A172 (cell line): ENCODE measurements around the gene SUFU. TPM values are rescaled to one million over a fixed set of nuclear protein-coding genes. Genes with fewer than 3 reads are reported as not detected.
"Not testable (repeated sequence)": the region's sequence is repeated elsewhere in the genome, so short reads cannot be mapped to it uniquely, and the experiment has no call there.

Experiments used
- DNase-seq: peaks from one replicate; pipeline ENCODE4 v3.0.0-alpha.2; 2015; ENCODE audit warnings: low spot score
- total RNA-seq: library from RNA; depleted of rRNA; stranded (reverse); fragments of >200 nt; shearing (Covaris generic); gene quantifications from 2 replicates; pipeline ENCODE4 v1.2.3, GENCODE V29; 2014; rRNA removed

SUFU gene
- total RNA-seq = 3.7 and 4.9 TPM in 2 replicates

GRCh38 chr10:102503264-102504178 lies at the start of gene SUFU:
TSS of gene SUFU (plus strand) at chr10:102503972. CDS start at chr10:102504153, 181 bp downstream.
- peak; percentile 96 for DNase-seq

GRCh38 chr10:102454662-102455487 lies 48.9 kb upstream of the SUFU start:
- not testable (repeated sequence) for DNase-seq

- peak; percentile 91 for DNase-seq
Observed at GRCh38 chr10:102455893-102456471, 47.8 kb upstream of the SUFU start.

DNA sequence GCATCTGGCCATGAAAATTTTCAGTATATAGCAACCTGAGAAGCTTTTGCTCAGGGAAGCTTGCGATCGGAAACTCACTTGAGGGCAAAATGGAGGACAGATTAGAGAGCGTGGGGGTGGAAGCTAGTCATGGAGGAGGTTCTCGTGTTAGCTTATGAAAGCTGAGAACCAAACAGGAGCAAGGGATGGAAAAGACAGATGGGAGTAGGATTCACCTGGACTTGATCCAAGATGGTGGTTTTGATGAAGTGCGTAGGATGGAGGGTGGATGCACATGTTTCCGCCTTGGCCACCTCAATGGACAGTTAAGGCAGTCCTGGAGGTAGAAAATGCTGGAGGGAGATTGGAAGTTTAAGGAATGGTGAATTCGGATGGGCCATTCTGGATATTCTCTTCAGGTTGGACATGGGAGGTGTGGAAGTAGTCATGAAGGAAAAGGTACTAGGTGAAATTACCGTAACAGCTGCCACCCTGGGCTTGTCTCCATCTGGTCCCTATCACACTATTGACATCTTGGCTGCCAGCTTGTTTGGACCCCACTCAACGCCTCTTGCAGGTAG lies 46.1 kb upstream of the SUFU start:
- no peak for DNase-seq

DNA sequence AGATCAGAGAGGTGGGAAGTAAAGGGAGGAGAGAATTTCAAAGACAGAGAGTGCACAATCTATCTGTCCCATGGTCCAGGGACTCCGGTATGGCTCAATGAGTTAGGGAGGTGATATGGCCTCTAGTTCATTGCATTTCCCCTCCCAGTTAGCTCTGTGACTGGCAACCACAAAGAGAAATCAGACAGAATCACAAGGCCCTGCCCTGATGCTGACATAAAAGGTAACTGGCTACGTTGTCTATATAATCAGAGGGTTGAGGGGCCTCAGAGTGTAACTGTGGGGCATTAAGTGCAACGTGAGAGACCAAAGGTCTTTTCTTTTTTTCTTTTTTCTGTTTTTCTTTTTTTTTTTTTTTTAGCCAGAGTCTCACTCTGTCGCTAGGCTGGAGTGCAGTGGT lies 45.1 kb upstream of the SUFU start:
- no peak for DNase-seq

DNA sequence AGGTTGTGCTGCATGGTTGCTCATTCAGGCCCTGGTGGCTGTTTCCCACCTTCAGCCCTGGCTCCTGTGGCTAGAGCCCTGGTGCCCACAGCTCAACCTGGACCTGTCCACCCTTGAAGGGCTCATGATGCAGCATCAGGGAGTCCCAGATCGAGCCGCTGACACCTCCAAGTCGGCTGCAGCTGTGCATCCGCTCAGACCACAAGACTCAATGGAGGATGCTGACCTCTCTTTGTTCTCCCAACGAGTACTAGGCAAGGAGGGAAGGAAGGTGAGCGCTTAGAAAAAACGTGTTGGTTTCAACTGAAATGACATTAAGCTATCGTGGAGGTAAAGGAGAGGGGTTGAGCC lies 43.0 kb upstream of the SUFU start:
- DNase-seq = no peak

DNA sequence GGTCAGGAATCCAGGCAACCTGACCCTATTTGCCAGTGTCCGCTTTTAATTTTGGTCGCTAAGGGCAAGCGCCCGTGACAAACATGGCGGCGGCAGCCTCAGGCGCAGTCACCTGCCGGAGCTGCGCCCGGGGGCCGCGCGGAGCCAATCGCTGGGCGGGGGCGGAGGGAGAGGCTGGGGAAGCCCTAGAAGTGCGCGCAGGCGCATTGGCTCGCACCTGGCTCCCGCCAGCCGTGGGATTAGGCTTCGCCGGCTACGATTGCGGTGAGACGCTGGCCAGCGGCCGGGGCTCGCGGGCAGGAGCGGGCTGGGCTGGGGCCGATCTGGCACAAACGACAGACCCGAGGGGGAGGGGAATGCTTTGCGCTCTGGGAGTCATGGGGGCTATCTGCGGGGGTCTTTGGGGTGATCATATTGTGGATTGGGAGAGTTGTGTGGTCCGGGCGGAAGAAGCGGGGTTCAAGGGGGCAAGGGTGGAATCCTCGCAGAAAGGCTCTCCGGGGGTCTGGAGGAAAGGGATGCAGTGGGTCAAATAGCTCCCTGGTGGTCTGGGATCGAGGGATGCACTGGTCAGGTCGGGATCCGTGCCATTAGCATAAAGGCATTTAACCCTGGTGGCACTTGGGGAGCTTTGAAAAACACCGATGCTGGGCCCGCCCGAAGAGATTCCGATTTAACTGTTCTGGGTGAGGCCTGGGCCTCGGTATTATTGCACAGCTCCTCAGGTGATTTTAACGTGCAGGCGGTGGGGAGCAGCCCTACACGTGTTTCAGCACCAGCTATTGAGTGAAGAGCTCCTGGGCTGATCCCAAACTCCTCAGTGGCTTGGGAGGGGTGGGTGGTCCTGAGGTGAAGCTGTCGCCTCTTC lies 42.4 kb upstream of the SUFU start:
- peak; percentile 82 for DNase-seq

DNA sequence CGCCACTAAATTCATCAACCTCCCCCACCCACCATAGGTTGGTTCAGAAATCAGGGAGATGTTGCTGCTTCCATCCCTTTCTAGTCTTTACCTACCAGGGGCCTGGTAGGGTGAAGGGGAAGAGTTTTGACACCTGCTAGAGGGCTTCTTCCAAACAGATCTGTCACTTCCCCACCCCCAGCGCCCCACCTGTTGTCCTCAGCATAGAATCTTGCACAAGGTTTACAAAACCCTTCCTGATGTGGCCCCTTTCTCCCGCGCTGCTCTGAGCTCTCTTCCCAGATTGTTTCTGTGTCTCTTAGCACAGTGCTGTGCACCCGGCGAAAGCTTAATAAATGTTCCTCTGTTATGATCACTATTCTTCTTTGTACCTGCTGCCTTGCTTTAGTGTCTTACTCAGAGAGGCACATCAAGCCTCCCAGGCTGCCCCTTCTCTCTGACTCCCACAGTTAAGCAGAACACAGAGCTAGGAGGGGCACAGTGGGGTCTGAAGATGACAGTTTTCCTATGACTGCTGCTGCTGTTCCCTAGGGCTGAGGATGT lies 41.2 kb upstream of the SUFU start:
- DNase-seq = no peak

GRCh38 chr10:102463983-102464382 lies 39.8 kb upstream of the SUFU start:
- no peak for DNase-seq

GRCh38 chr10:102465466-102465865 lies 38.3 kb upstream of the SUFU start:
- no peak for DNase-seq

GRCh38 chr10:102467318-102467717 lies 36.5 kb upstream of the SUFU start:
- DNase-seq = no peak

- no peak for DNase-seq
Observed at GRCh38 chr10:102467971-102468438, 35.8 kb upstream of the SUFU start.

- no peak for DNase-seq
Observed at GRCh38 chr10:102468683-102469082, 35.1 kb upstream of the SUFU start.

DNA sequence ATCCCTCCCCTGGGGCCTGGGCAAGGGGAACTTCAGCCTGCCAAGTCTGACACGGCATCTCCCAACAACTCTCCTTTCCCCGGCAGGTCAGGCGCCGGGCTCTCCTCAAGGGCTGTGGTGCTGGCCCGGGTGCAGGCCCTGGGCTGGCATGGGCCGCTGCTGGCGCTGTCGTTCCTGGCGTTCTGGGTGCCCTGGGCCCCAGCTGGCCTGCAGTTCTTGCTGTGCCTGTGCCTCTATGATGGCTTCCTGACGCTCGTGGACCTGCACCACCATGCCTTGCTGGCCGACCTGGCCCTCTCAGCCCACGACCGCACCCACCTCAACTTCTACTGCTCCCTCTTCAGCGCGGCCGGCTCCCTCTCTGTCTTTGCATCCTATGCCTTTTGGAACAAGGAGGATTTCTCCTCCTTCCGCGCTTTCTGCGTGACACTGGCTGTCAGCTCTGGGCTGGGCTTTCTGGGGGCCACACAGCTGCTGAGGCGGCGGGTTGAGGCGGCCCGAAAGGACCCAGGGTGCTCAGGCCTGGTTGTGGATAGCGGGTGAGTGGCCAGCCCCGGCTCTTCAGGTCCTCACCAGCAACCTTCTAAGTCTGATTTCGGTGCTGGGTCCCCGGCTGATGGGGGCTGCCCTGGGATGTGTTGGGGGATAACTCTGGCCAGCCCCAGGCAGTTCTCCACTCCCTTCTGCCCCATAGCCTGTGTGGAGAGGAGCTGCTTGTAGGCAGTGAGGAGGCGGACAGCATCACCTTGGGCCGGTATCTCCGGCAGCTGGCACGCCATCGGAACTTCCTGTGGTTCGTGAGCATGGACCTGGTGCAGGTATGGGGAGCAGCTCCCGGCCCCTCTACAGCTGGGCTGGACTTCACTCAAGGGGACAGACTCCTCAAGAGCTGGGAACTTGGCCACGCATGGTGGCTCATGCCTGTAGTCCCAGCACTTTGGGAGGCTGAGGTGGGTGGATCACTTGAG lies 32.9 kb upstream of the SUFU start:
- no peak for DNase-seq

DNA sequence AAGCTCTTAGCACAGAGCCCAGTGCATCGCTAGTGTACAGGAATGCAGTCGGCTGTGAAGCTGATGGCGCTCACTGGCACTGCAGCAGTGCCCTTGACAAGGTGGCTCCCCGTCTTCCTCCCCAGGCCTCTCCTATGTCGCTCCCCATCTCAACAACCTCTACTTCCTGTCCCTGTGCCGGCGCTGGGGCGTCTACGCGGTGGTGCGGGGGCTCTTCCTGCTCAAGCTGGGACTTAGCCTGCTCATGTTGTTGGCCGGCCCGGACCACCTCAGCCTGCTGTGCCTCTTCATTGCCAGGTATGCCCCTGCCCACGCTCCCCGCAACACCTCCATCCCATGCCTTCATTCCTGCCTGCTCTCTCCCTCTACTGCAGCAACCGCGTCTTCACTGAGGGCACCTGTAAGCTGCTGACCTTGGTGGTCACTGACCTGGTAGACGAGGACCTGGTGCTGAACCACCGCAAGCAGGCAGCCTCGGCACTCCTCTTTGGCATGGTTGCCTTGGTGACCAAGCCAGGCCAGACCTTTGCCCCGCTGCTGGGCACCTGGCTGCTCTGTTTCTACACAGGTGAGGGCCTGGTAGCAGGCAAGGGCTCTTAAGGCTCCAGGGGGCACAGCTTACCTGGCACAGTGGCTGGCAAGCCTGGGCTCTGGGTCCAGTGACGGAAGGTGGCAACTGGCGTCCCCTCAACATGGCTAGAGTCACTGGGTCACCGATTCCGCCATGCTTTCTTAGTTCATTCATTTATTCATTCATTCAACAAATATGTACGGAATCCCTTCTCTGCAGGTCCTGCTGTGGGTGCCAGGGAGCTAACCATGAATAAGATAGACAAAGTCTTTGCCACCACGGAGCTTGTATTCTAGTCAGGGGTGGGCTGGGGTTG lies 30.1 kb upstream of the SUFU start:
- no peak for DNase-seq

GRCh38 chr10:102475451-102476040 lies 28.2 kb upstream of the SUFU start:
- DNase-seq = no peak

GRCh38 chr10:102476466-102477141 lies 27.2 kb upstream of the SUFU start:
- DNase-seq = no peak
